BJ (cell line): Measurements from ENCODE around the gene SHC4. TPM values are rescaled to one million over a fixed set of nuclear protein-coding genes. Genes with fewer than 3 reads are reported as not detected.
A peak's percentile ranks its signal among the peaks of the same experiment; 100 is the strongest.

Experiments
- CTCF ChIA-PET: fragments of 350-600 bp; formaldehyde crosslinking; extraction: SDS; loops from one replicate; lab custom pipeline; 2021; ENCODE audit warnings: antibody characterized with exemption, inconsistent platforms; lab: Yijun Ruan, JAX
- POLR2A ChIA-PET: fragments of 300-600 bp; sonication (Branson Sonifier 250); formaldehyde crosslinking; extraction: SDS; loops from one replicate; lab custom pipeline; 2021; ENCODE audit warnings: antibody characterized with exemption; lab: Charles Lee
- DNase-seq: peaks from one replicate; pipeline ENCODE4 v3.0.0-alpha.2; 2011; ENCODE audit warnings: low read depth
- H3K27me3 ChIP-seq: 2 replicates; pipeline ENCODE4 v1.6.0; 2011; ENCODE audit warnings: low read length; ENCODE audit not compliant: control insufficient read depth, insufficient read depth
- H3K36me3 ChIP-seq: 2 replicates; pipeline ENCODE4 v1.5.1; 2011; ENCODE audit warnings: low read length; ENCODE audit not compliant: control insufficient read depth, insufficient read depth
- H3K4me3 ChIP-seq: 2 replicates; pipeline ENCODE4 v1.5.1; 2011; ENCODE audit warnings: low read depth, mild to moderate bottlenecking, control low read depth, low read length
- polyA plus RNA-seq: library from polyadenylated mRNA; depleted of rRNA; stranded (reverse); fragments of >200 nt; gene quantifications from 2 replicates; pipeline ENCODE4 v1.2.3, GENCODE V29; 2011
- TF ChIP-seq, protein P1 (sequence below): IDR thresholded peaks from 2 replicates; pipeline ENCODE4 v1.5.1; 2011; ENCODE audit warnings: low read depth, mild to moderate bottlenecking, control low read depth, inconsistent platforms, low read length, moderate library complexity; ENCODE audit not compliant: insufficient read depth

The SHC4 gene
- polyA plus RNA-seq, 1 experiment, result 0.74 TPM

DNA sequence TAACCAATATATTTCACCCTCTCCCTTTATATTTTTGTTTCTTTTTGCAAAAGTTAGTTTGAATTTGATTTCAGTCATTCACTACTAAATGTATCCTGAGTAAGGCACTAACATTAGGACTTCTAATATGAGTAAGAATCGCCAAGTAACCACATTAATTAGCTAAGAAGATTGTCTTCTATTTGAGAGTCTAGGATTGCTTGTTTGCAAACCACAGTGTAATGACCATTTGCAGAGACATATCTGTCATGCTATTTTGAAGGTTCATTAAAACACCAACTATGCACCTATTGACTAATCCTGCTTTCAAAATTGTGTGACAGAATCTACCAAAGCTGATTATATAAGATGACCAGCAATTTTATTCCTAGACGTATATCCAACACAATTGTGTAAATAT lies 91.1 kb downstream of the SHC4 start:
- no peak for DNase-seq
- Histone ChIP-seq H3K36me3 (no peaks in the 10 kb centered on the region), H3K27me3 (no peaks in the 10 kb centered on the region), H3K4me3 (no peak overlapping the region)
- POLR2A ChIA-PET, result no interaction called here
- TF ChIP-seq, protein P1, sequence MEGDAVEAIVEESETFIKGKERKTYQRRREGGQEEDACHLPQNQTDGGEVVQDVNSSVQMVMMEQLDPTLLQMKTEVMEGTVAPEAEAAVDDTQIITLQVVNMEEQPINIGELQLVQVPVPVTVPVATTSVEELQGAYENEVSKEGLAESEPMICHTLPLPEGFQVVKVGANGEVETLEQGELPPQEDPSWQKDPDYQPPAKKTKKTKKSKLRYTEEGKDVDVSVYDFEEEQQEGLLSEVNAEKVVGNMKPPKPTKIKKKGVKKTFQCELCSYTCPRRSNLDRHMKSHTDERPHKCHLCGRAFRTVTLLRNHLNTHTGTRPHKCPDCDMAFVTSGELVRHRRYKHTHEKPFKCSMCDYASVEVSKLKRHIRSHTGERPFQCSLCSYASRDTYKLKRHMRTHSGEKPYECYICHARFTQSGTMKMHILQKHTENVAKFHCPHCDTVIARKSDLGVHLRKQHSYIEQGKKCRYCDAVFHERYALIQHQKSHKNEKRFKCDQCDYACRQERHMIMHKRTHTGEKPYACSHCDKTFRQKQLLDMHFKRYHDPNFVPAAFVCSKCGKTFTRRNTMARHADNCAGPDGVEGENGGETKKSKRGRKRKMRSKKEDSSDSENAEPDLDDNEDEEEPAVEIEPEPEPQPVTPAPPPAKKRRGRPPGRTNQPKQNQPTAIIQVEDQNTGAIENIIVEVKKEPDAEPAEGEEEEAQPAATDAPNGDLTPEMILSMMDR, result no peak
- CTCF ChIA-PET, result interaction anchor here (3.3 kb wide), 1 partner anchor 11 kb away, joined by 11 read pairs; no protein-coding TSS in a partner anchor

DNA sequence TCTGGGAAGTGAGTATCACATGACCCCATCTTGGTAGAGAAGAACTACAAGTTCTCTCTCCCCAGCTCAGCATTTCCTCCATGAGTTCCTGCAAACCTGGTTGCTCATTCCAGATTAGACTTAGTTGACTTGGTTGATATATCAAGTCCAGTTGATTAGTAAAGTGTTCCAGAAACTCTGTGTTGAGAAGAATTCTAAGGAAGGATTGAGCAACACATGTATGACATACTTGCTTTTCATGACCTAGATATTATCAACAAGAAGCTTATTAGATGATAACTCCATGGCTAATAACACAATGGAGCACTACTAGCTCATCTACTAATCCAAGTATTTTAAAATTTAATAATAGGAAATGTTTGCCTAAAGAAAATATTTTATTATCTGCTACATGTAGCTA lies 92.2 kb downstream of the SHC4 start:
- CTCF ChIA-PET, result interaction anchor here (3.3 kb wide), 1 partner anchor 10 kb away, joined by 11 read pairs; no protein-coding TSS in a partner anchor
- H3K4me3 ChIP-seq, result no peak overlapping the region
- TF ChIP-seq, protein P1, result no peak
- no peaks in the 10 kb centered on the region for H3K27me3 ChIP-seq
- no peaks in the 10 kb centered on the region for H3K36me3 ChIP-seq
- POLR2A ChIA-PET, result no interaction called here
- no peak for DNase-seq

DNA sequence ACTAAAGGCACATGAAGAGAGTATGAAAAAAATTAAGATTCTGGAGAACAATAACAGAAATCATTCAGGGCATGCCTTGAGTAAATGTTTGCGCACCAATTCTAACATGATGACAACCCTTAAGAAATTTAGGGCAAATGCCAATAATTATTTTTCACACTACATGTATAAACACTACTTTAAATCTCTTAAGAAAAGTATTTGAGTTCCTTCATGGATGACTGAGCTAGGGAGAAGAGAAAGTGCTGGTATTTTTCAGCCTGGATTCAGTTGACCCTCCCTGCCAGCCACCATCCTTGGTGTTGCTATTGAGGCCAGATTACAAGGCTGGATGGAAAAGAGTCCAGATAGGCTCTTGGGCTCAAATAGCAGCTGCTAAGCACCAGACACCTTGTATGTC lies 93.8 kb downstream of the SHC4 start:
- no peak for DNase-seq
- no peak overlapping the region for H3K4me3 ChIP-seq
- H3K27me3 ChIP-seq, result no peaks in the 10 kb centered on the region
- POLR2A ChIA-PET, result no interaction called here
- TF ChIP-seq, protein P1, result no peak
- no peaks in the 10 kb centered on the region for H3K36me3 ChIP-seq
- CTCF ChIA-PET, result interaction anchor here (0.6 to 3.3 kb wide), 5 partner anchors 8 to 105 kb away, joined by 3 to 11 read pairs (median 3); partner anchors contain the start of gene EID1

DNA sequence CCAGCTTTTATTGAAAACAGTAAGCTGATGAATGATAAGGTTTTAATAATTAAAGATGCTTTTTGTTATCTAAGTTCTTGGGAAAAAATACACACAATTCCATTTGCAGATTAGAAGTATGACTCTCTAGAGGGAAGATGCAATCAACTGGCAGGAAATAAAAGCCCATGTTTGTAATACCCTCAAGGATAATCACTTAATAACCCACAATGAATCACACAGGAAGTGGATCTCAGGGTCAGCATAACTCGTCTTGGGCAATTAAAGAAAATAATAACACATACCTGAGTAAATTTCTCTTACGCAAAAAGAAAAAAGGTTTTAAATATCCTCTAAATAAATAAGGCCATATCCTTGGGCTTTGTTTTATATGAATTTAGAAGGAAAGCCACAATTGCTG lies 95.2 kb downstream of the SHC4 start:
- TF ChIP-seq, protein P1, result no peak
- ChIA-PET CTCF (interaction anchor here (0.8 to 1.1 kb wide), 2 partner anchors 9 to 543 kb away, joined by 3 to 4 read pairs; partner anchors contain the start of gene EID1), POLR2A (no interaction called here)
- Histone ChIP-seq H3K27me3 (no peaks in the 10 kb centered on the region), H3K36me3 (no peaks in the 10 kb centered on the region), H3K4me3 (no peak overlapping the region)
- DNase-seq, result peak; percentile 64

DNA sequence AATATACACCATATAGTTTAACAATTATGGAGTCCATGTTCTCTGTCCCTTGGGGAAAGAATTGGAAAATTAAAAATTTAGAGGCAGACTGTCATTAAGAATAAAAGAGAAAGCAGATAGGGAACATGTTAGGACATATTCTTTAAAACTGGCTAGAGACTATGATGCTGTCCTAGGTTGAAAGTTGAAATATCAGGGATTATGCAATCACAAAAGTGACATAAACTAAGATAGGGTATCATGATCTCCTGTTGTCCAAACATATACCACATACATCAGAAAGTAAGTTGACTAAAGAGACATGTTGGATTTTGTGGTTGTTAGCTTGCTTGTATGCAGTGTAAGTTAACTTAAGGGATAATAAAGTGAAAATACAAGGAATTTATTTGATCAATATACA lies 95.7 kb downstream of the SHC4 start:
- no peak for DNase-seq

More for the DNA sequence above, 95.7 kb downstream of the SHC4 start:
- no peaks in the 10 kb centered on the region for H3K36me3 ChIP-seq
- H3K4me3 ChIP-seq, result no peak overlapping the region
- POLR2A ChIA-PET, result no interaction called here
- H3K27me3 ChIP-seq, result no peaks in the 10 kb centered on the region
- TF ChIP-seq, protein P1, result no peak
- CTCF ChIA-PET, result interaction anchor here (0.8 to 4.1 kb wide), 2 partner anchors 98 to 543 kb away, joined by 3 to 21 read pairs; no protein-coding TSS in a partner anchor
